ENCODE measurements around the gene DISP2. TPM values are rescaled to one million over a fixed set of nuclear protein-coding genes. Genes with fewer than 3 reads are reported as not detected.

DISP2 gene
- total and polyA plus RNA-seq, 9 of the 15 experiments (the other 6 are each of a cell fraction or from before 2014, with no cell fraction given) = 0.06 to 0.89 (median 0.15) TPM; not detected in 1

- no peak for TF ChIP-seq AFF4 (CRISPR knock-in tag; IDR thresholded peaks at IDR 0.05)
- no peak for TF ChIP-seq NONO (IDR thresholded peaks at IDR 0.05; ENCODE audit: low read depth in 2 of 2, low read length in 1 of 2)
- no peak for TF ChIP-seq ZNF282 (CRISPR knock-in tag; IDR thresholded peaks at IDR 0.05)
- no peak for TF ChIP-seq ZNF277 (CRISPR knock-in tag; IDR thresholded peaks at IDR 0.05; ENCODE audit: borderline replicate concordance)
- TF ChIP-seq HDAC1 (IDR thresholded peaks at IDR 0.05) = peak in 1 of 2 experiments; percentile 52; a peak in 2 of 4 replicates
- TF ChIP-seq MCM2 (IDR thresholded peaks at IDR 0.05; ENCODE audit: low read depth) = no peak
- no peak for TF ChIP-seq CREB3 (tag; conservative IDR thresholded peaks at IDR 0.05; ENCODE audit: low read depth)
- TF ChIP-seq ZNF280A (IDR thresholded peaks at IDR 0.05; ENCODE audit: low read depth, partially characterized antibody) = no peak
- TF ChIP-seq ZNF79 (CRISPR knock-in tag; IDR thresholded peaks at IDR 0.05; ENCODE audit: low read depth) = no peak
- TF ChIP-seq ZBTB5 (IDR thresholded peaks at IDR 0.05) = no peak
- TF ChIP-seq SREBF2 (CRISPR knock-in tag; IDR thresholded peaks at IDR 0.05) = no peak
- no peak for TF ChIP-seq CHD1 (IDR thresholded peaks at IDR 0.05; ENCODE audit: low read length)
- peak; percentile 66; the same call in 1 of the 2 replicates for TF ChIP-seq RB1 (IDR thresholded peaks at IDR 0.05; ENCODE audit: low read depth)
- no peak for TF ChIP-seq DMBX1 (CRISPR knock-in tag; IDR thresholded peaks at IDR 0.05; ENCODE audit: borderline replicate concordance)
- peak; percentile 33 for TF ChIP-seq SMAD1 (IDR thresholded peaks at IDR 0.05; ENCODE audit: low read depth, low read length, partially characterized antibody)
Measured at GRCh38 chr15:40382580-40383456, 24.8 kb downstream of the DISP2 start, which contains the start of gene KNSTRN (continued).

Measured in K562 (cell line).